ENCODE data around the gene EEA1. TPM values are rescaled to one million over a fixed set of nuclear protein-coding genes. Genes with fewer than 3 reads are reported as not detected.

EEA1 gene
- total RNA-seq, 1 experiment from 2014 or later = 14.9 TPM

DNA sequence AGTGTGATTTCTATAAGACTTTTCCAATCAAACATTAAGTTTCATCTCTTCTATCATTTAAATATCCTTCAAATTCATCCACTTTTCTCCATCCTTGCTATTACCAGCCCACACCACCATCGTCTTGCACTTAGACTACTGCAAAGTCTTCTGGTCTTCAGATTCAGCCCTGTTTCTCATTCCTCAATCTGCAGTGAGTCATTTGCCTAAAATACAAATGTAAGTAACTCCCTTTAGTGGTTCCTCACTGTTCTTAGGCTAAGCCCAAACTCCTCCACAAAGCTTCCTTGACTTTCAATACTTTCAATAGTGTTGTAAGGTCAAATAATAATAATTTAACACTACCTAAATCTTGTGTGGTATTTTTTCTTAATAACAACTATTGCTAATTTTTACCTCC is 143.1 kb downstream of the EEA1 start:
- H2AK5ac ChIP-seq (ENCODE audit: insufficient read length, low read length) = no peak overlapping the region
- 100% methylated on average over 1 of the region's 1 CpG for WGBS (ENCODE audit: extremely low coverage, insufficient read length, low lambda C conversion rate)
- no peak overlapping the region for H3K4me2 ChIP-seq (ENCODE audit: insufficient read depth, insufficient read length, low read length)
- Mint-ChIP-seq H3K4me1 (peaks cover 3 to 4% of the 10 kb centered on the region in 2 experiments; a peak in 3 of 4 replicates), H3K9me3 (peaks cover 0 to 7% of the 10 kb centered on the region in 2 experiments; a peak in 3 of 5 replicates), H3K27me3 (ENCODE audit: low read depth) (no peaks in the 10 kb centered on the region), H3K27ac (peak overlapping the region in 1 of 3 experiments; percentile 53; a peak in 1 of 7 replicates), H3K36me3 (ENCODE audit: insufficient read depth in 1 of 3, low read depth in 3 of 3) (peaks cover 5 to 13% (median 11%) of the 10 kb centered on the region in 3 experiments; a peak in 6 of 7 replicates), H3K4me3 (no peak overlapping the region)
- H3K79me2 ChIP-seq (ENCODE audit: insufficient read depth, low read length) = no peaks in the 10 kb centered on the region
- DNase-seq = no peak
- H3K9me3 ChIP-seq (ENCODE audit: control insufficient read depth, low read depth, low read length) = no peaks in the 10 kb centered on the region
- no peaks in the 10 kb centered on the region for H3K79me1 ChIP-seq (ENCODE audit: insufficient read depth, low read depth, low read length, poor library complexity, severe bottlenecking)
- H3K56ac ChIP-seq (ENCODE audit: insufficient read length, low read depth, low read length) = no peak overlapping the region
- H3K4ac ChIP-seq (ENCODE audit: low read depth, low read length) = no peak overlapping the region
- H4K8ac ChIP-seq (replicated peaks; ENCODE audit: insufficient read length, low read depth, low read length) = no peak overlapping the region
- H3K14ac ChIP-seq (ENCODE audit: insufficient read depth, low read length) = no peak overlapping the region
- H2BK15ac ChIP-seq (ENCODE audit: low read depth, low read length) = no peak overlapping the region
- no peak overlapping the region for H2BK5ac ChIP-seq (ENCODE audit: insufficient read length, low read length)
- no peak overlapping the region for H3T11ph ChIP-seq (ENCODE audit: low read length)
- no peak overlapping the region for H3K18ac ChIP-seq (ENCODE audit: insufficient read length, low read depth, low read length)
- H2BK120ac ChIP-seq (ENCODE audit: low read depth, low read length, poor library complexity, severe bottlenecking) = no peak overlapping the region
- H2BK20ac ChIP-seq (ENCODE audit: low read depth, low read length, poor library complexity, severe bottlenecking) = no peak overlapping the region
- H4K20me1 ChIP-seq (ENCODE audit: control insufficient read depth, insufficient read depth, insufficient read length) = no peaks in the 10 kb centered on the region
- TF ChIP-seq, protein P1, sequence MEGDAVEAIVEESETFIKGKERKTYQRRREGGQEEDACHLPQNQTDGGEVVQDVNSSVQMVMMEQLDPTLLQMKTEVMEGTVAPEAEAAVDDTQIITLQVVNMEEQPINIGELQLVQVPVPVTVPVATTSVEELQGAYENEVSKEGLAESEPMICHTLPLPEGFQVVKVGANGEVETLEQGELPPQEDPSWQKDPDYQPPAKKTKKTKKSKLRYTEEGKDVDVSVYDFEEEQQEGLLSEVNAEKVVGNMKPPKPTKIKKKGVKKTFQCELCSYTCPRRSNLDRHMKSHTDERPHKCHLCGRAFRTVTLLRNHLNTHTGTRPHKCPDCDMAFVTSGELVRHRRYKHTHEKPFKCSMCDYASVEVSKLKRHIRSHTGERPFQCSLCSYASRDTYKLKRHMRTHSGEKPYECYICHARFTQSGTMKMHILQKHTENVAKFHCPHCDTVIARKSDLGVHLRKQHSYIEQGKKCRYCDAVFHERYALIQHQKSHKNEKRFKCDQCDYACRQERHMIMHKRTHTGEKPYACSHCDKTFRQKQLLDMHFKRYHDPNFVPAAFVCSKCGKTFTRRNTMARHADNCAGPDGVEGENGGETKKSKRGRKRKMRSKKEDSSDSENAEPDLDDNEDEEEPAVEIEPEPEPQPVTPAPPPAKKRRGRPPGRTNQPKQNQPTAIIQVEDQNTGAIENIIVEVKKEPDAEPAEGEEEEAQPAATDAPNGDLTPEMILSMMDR (conservative IDR thresholded peaks at IDR 0.05) = no peak
- H3K23me2 ChIP-seq (ENCODE audit: insufficient read length, low read depth, low read length, poor library complexity, severe bottlenecking) = no peaks in the 10 kb centered on the region
- H2BK12ac ChIP-seq (ENCODE audit: insufficient read length, low read depth, low read length) = no peak overlapping the region
- H4K5ac ChIP-seq (ENCODE audit: insufficient read length, low read depth, low read length) = no peak overlapping the region
- no peak overlapping the region for H4K91ac ChIP-seq (ENCODE audit: insufficient read length, low read depth, low read length)
- H3K23ac ChIP-seq (ENCODE audit: insufficient read length, low read depth, low read length) = no peak overlapping the region
- no peak overlapping the region for H2AFZ ChIP-seq (ENCODE audit: low read length)
- no peaks in the 10 kb centered on the region for H3K4me1 ChIP-seq (ENCODE audit: insufficient read depth, low read length)
- H3K9ac ChIP-seq (ENCODE audit: extremely low read depth, insufficient read length, low read length) = no peak overlapping the region
- H3K27ac ChIP-seq (ENCODE audit: insufficient read length, low read depth, low read length) = no peak overlapping the region
- no peaks in the 10 kb centered on the region for H3K27me3 ChIP-seq (ENCODE audit: insufficient read depth, low read length)

Data from H9 (cell line).